Measurements from ENCODE around the gene POPDC2.
"Not testable (repeated sequence)": the region's sequence is repeated elsewhere in the genome, so short reads cannot be mapped to it uniquely, and the experiment has no call there.

Gene POPDC2

GRCh38 chr3:119660474-119661440, at the start of gene POPDC2:
Gene POPDC2 (minus strand): TSS chr3:119660589. CDS start chr3:119660423, 166 bp downstream.
- no peak for DNase-seq

GRCh38 chr3:119703820-119704531, 43.6 kb upstream of the POPDC2 start:
- no peak for DNase-seq

GRCh38 chr3:119702530-119703527, 42.4 kb upstream of the POPDC2 start, which contains the start of gene CFAP91:
Gene CFAP91 (plus strand): TSS chr3:119703022. CDS start chr3:119703099, 77 bp downstream.
- peak; percentile 94 for DNase-seq

- DNase-seq, result no peak
These were observed 40.7 kb upstream of the POPDC2 start for GRCh38 chr3:119700920-119701734.

- no peak for DNase-seq
These were observed 40.0 kb upstream of the POPDC2 start for GRCh38 chr3:119700269-119700919.

GRCh38 chr3:119697394-119697793, 37.0 kb upstream of the POPDC2 start:
- DNase-seq, result no peak

- DNase-seq, result no peak
These were observed 35.1 kb upstream of the POPDC2 start for GRCh38 chr3:119695480-119695879.

GRCh38 chr3:119690043-119690656, 29.8 kb upstream of the POPDC2 start:
- no peak for DNase-seq

- no peak for DNase-seq
These were observed 23.0 kb upstream of the POPDC2 start for GRCh38 chr3:119683421-119683820.

GRCh38 chr3:119681279-119681678, 20.9 kb upstream of the POPDC2 start:
- no peak for DNase-seq

- no peak for DNase-seq
These were observed 19.5 kb upstream of the POPDC2 start for GRCh38 chr3:119679874-119680273.

- not testable (repeated sequence) for DNase-seq
These were observed 17.8 kb upstream of the POPDC2 start for GRCh38 chr3:119678209-119678608.

GRCh38 chr3:119677641-119677934, 17.2 kb upstream of the POPDC2 start:
- no peak for DNase-seq

- peak; percentile 95 for DNase-seq
These were observed 16.6 kb upstream of the POPDC2 start, which contains the start of gene COX17 for GRCh38 chr3:119676771-119677640. Gene COX17 (minus strand): TSS chr3:119677406. CDS start chr3:119677310, 96 bp downstream.

GRCh38 chr3:119676020-119676419, 15.6 kb upstream of the POPDC2 start:
- no peak for DNase-seq

- DNase-seq, result no peak
These were observed 14.9 kb upstream of the POPDC2 start for GRCh38 chr3:119675188-119675874.

GRCh38 chr3:119673875-119674274, 13.5 kb upstream of the POPDC2 start:
- DNase-seq, result no peak

- no peak for DNase-seq
These were observed 12.4 kb upstream of the POPDC2 start for GRCh38 chr3:119672776-119673175.
